ENCODE data around the gene HSF4.
A peak's percentile ranks its signal among the peaks of the same experiment; 100 is the strongest.

The HSF4 gene

DNA sequence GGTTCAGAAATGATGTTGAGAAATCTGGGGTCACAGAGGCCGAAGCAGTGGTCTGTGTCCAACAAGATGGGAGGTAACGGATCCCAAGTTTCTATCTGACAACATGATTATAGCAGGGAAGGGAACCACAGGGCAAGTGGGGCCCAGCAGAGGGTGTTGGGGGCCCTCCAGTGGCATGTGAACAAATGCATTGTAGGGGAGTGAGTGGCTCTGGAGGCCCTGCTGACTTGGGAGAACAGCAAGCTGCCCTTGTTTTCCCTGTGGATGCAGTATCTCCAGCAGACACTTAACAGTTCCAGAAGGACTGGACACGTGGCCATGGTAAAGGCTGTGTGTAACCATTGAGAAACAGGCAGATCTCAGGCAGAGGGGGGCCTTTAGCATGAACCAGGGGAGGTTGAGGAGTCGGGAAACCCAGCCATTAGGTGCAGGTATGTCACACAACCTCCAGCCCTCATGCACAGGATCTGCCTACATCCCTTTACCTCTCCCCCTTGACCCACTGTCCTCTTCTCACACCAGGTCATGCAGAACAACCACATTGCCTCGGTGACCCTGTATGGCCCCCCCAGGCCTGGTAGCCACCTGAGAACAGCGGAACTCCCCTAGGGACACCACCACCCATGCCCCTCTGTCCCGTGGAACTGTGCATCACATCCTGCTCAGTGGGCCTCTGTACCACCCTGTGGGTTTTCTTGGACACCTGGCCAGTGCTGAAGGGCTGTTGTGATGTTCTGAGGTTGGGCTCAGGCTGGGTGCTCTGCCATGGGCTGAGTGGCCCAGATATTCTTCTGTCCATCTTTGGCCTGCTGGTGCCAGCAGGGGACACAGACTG, 17.8 kb upstream of the HSF4 start:
- TF ChIP-seq, protein P1, sequence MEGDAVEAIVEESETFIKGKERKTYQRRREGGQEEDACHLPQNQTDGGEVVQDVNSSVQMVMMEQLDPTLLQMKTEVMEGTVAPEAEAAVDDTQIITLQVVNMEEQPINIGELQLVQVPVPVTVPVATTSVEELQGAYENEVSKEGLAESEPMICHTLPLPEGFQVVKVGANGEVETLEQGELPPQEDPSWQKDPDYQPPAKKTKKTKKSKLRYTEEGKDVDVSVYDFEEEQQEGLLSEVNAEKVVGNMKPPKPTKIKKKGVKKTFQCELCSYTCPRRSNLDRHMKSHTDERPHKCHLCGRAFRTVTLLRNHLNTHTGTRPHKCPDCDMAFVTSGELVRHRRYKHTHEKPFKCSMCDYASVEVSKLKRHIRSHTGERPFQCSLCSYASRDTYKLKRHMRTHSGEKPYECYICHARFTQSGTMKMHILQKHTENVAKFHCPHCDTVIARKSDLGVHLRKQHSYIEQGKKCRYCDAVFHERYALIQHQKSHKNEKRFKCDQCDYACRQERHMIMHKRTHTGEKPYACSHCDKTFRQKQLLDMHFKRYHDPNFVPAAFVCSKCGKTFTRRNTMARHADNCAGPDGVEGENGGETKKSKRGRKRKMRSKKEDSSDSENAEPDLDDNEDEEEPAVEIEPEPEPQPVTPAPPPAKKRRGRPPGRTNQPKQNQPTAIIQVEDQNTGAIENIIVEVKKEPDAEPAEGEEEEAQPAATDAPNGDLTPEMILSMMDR (IDR thresholded peaks at IDR 0.05; ENCODE audit: poor library complexity, severe bottlenecking) = no peak
- Histone ChIP-seq H3K9me3 (ENCODE audit: severe bottlenecking) (no peaks in the 10 kb centered on the region), H3K4me3 (ENCODE audit: severe bottlenecking) (no peak overlapping the region), H3K36me3 (ENCODE audit: low read depth) (peaks cover 59% of the 10 kb centered on the region), H3K27ac (ENCODE audit: poor library complexity, severe bottlenecking) (no peak overlapping the region), H3K27me3 (ENCODE audit: insufficient read depth, poor library complexity, severe bottlenecking) (no peaks in the 10 kb centered on the region), H3K4me1 (ENCODE audit: insufficient read depth, poor library complexity, severe bottlenecking) (no peaks in the 10 kb centered on the region)
- DNase-seq (ENCODE audit: low spot score) (no peak), ATAC-seq (ENCODE audit: low read depth) (no peak)

DNA sequence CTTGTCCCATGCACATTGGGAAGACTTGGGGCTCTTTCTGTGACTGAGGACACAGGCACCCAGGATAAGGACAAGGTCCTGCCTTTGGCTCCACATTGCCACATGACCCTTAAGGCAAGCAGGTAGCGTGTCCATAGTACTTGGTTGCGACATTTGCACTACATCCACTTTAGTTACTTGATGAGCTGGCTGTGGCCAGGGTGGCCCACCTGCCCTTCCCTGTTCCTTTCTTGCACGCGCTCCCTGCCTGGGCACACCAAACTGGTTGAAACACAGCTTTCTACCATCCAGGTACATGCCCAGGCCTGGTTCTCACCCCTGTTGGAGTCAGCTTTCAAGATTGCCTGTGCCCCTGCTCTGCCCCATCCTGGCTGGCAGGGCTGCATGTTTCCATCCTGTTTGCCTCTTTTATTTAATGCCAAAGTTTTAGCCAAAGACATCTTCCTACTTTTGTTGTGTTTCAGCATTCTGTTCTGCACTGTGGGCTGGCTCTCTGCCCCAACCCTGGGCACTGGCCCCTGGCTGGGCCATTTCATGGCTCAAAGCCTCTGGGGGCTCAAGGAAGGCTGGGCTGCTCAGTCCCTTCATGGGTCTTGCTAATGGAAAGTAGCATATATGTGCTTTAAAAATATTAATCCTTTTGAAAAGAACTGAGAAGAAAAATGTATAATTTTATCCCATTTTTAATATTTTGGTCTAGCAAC, 17.0 kb upstream of the HSF4 start:
- Histone ChIP-seq H3K36me3 (ENCODE audit: low read depth) (peaks cover 50% of the 10 kb centered on the region), H3K27me3 (ENCODE audit: insufficient read depth, poor library complexity, severe bottlenecking) (no peaks in the 10 kb centered on the region), H3K4me1 (ENCODE audit: insufficient read depth, poor library complexity, severe bottlenecking) (no peaks in the 10 kb centered on the region), H3K4me3 (ENCODE audit: severe bottlenecking) (no peak overlapping the region), H3K9me3 (ENCODE audit: severe bottlenecking) (no peaks in the 10 kb centered on the region), H3K27ac (ENCODE audit: poor library complexity, severe bottlenecking) (peak overlapping the region; percentile 9)
- DNase-seq (ENCODE audit: low spot score) (no peak), ATAC-seq (ENCODE audit: low read depth) (no peak)
- TF ChIP-seq, protein P1 (IDR thresholded peaks at IDR 0.05; ENCODE audit: poor library complexity, severe bottlenecking) = no peak

DNA sequence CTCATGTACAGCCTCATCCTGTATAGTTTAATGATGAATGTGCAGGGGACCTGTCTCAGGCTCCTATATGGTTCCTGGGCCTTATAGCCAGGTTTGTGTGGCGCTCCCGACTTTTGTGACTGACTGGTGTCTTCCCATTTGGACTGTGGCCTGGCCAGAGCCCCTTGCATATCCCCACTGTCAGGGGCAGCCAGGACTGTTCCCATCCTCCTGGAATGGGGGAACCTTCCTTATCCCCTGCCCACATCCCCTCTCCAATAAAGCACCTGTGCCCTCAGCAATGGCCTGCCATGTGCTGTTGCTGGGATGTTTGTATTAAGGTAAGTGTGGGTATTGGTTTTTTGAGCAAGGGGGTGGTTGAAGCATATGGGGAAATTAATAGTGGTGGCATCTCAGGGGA, 16.3 kb upstream of the HSF4 start:
- Histone ChIP-seq H3K27ac (ENCODE audit: poor library complexity, severe bottlenecking) (peak overlapping the region; percentile 9), H3K27me3 (ENCODE audit: insufficient read depth, poor library complexity, severe bottlenecking) (no peaks in the 10 kb centered on the region), H3K36me3 (ENCODE audit: low read depth) (peaks cover 44% of the 10 kb centered on the region), H3K4me3 (ENCODE audit: severe bottlenecking) (no peak overlapping the region), H3K9me3 (ENCODE audit: severe bottlenecking) (no peaks in the 10 kb centered on the region), H3K4me1 (ENCODE audit: insufficient read depth, poor library complexity, severe bottlenecking) (no peaks in the 10 kb centered on the region)
- TF ChIP-seq, protein P1 (IDR thresholded peaks at IDR 0.05; ENCODE audit: poor library complexity, severe bottlenecking) = no peak
- DNase-seq (ENCODE audit: low spot score) (no peak), ATAC-seq (ENCODE audit: low read depth) (no peak)

DNA sequence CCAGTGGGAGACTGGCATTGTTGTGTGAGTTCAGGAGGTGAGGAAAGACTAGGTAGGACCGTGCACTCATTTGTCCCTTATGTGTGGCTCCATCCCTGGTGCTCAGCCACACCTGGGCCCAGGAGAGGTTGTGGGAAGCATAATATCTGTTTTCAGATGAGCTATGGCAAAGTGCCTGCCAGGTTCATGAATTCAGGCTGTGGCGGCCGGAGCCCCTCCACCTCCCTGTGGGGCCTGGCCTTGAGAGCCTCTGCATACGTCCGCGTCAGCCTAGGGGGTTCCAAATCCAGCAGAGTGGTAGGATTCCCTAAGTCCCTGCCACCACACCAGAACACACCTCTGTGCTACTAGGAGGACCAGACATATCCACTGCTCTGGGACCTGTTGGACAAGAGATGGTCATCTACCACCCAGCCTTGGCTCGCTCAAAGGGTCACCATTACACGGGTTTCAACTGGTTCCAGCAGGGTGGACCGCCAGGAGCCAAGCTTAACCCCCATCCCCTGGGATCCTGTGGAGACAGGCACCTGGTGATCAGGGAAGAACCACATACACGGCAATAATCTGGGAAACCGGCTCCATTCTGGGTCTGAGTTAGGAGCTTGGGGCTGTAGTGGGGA, 15.8 kb upstream of the HSF4 start:
- Histone ChIP-seq H3K4me1 (ENCODE audit: insufficient read depth, poor library complexity, severe bottlenecking) (no peaks in the 10 kb centered on the region), H3K4me3 (ENCODE audit: severe bottlenecking) (no peak overlapping the region), H3K36me3 (ENCODE audit: low read depth) (peaks cover 39% of the 10 kb centered on the region), H3K9me3 (ENCODE audit: severe bottlenecking) (no peaks in the 10 kb centered on the region), H3K27me3 (ENCODE audit: insufficient read depth, poor library complexity, severe bottlenecking) (no peaks in the 10 kb centered on the region), H3K27ac (ENCODE audit: poor library complexity, severe bottlenecking) (no peak overlapping the region)
- TF ChIP-seq, protein P1 (IDR thresholded peaks at IDR 0.05; ENCODE audit: poor library complexity, severe bottlenecking) = no peak
- DNase-seq (ENCODE audit: low spot score) (no peak), ATAC-seq (ENCODE audit: low read depth) (no peak)
